ENCODE measurements around the gene MOSMO.
"Not testable (repeated sequence)": the region's sequence is repeated elsewhere in the genome, so short reads cannot be mapped to it uniquely, and the experiment has no call there.

The MOSMO gene

GRCh38 chr16:22004341-22004740 lies 3.6 kb upstream of the MOSMO start:
- no peak for DNase-seq

DNA sequence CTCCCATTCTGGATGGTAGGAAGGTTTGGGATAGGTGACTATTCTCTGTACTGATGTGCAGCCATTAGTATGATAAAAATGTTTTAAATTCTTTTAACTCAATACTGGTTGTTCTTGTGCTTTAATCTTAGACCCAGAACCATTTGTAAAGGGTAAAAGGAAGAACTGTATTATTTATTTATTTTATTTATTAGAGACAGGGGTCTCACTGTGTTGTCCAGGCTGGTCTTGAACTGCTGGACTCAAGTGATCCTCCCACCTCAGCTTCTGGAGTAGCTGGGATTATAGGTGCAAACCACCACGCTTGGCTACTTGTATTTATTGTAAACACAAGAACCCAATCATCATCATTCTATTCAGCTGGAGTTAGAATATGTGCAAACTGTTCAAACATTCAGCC lies 2.2 kb upstream of the MOSMO start:
- DNase-seq, result no peak

DNA sequence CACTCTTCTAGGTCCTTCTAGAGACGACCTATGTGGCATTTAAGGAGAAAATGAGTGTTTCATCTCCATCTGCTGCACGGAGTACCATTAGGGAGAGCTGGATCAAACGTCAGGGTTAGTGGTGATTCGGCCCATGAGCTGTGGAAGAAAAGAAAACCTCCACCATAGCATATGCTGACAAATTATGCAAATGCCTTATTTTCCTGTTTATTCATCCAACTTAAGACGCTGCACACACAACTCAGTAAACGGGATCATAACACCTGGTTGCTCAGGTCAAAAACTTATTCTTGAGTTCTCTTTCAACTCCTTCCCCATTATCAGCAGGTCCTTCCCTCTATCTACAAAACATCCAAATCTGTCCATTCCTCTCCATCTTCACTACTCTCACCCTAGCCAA lies 1.3 kb upstream of the MOSMO start:
- no peak for DNase-seq

- no peak for DNase-seq
These were observed 777 bp upstream of the MOSMO start for GRCh38 chr16:22007159-22007508.

DNA sequence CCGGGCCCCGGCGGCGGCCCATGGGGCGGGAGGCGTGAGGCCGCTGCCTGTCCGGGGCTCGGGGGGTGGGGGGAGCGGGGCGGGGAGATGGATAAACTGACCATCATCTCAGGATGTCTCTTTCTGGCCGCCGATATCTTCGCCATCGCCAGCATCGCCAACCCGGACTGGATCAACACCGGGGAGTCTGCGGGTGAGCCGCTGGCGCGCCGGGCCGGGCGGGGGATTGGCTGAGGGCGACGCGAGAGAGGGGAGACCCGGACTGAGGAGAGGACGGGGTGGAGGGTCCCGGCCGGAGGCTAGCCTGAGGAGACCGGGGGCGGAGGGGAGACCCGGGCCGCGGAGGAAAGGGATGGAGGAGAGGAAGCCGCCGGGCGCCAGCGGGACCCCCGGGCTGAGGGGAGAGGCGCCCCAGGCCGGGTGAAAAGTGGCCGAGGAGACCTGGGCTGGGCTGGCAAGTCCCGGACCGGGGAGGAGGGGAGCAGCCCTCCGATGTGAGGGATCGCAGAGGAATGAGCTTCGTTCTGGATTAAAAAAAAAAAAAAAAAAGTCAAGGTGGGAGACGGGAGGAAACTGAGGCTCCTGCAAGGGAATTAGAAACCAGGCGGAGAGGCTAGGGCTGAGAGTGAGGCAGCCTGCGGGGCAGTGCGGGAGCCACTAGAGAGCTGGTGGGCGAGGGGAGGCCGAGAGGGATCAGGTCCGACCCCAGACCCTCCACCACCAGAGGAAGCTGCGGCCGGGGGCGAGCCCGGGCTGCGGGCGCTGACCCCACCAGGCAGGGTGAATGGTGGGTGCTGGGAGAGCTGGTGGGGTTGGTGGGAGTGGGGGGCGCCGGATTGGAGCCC lies 526 bp downstream of the MOSMO start:
- no peak for DNase-seq

DNA sequence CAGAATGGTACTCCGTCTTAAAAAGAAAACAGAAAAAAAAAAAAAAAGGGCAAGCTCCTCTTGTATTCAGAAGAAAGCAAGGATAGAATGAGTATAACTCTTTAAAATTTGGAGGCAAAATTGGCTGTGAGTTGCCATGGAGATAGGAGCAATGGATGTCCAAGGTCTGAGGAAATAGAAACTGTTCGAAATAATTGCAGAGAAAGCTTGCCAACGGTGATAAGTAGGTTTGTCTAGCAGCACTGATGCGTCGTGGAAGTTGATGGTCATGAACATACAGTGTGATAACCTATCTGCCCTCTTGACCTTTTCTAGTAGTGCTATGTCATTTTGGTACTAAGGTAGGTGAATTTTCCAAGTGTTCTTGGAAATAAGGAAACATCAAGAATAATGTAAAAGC lies 3.0 kb downstream of the MOSMO start:
- no peak for DNase-seq

DNA sequence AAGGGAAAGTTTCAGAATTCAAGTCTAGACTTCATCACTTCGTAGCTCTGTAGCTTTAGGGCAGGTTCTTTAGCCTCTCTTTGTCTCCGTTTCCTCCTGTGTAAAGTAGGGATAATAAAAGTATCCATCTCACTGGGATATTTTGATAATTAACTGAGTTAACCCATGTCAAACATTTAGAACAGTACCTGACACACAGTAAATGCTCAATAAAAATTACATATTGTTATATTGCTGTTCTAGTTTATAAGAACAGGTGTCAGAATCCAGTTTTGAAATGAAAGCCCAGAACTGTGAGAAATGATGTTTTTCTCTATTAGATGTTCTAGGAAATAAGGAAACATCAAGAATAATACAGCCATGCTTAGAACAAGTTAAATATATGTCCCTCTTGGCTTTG lies 4.3 kb downstream of the MOSMO start:
- no peak for DNase-seq

- DNase-seq, result no peak
These were observed 5.6 kb downstream of the MOSMO start for GRCh38 chr16:22013486-22013885.

DNA sequence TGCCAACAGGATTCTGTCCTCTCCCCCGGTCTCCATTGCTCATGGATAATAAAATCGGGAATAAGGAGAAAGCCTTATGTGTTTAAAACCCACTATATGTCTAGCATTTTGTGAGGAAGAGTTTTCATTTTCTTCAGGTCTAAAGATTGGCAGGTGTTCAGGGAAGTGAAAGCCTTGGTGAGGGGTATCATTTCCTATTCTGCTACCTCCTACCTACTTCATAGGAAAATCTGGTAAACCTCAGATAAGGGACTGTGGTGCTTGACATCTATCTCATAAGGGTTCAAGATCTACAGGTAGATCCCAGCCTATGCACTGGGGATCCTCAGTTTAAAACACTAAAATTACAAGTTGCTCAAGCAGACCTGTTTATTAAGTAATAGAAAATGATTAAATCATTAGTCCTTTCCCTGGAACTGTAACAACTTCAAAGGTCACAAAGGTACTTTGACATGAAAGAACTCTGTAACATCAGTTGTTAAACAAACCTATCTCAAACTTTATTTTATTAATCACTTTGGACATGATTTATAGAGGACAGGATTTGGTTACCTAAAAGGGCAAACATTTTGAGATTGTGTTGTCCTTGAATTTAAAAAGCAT lies 6.5 kb downstream of the MOSMO start:
- DNase-seq, result no peak

DNA sequence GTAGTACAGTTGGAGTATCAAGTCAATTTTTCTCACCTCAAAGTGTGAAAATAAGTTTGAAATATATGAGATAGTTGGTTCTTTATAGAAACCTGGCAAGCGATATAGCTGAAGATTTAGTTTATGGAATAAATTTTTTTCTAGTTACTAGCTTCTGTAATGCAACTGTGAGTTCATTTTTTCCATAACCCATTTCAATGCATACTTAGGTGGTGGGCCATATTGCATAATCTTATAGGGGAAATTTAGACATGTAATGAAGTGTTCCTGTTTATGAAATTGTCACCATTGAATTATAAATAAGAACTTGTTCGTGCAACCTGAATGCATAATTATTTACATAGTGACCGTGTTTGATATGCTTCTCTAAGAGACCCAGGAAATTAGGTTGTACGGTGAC lies 9.0 kb downstream of the MOSMO start:
- DNase-seq, result no peak

- DNase-seq, result no peak
These were observed 10.6 kb downstream of the MOSMO start for GRCh38 chr16:22018559-22018958.

DNA sequence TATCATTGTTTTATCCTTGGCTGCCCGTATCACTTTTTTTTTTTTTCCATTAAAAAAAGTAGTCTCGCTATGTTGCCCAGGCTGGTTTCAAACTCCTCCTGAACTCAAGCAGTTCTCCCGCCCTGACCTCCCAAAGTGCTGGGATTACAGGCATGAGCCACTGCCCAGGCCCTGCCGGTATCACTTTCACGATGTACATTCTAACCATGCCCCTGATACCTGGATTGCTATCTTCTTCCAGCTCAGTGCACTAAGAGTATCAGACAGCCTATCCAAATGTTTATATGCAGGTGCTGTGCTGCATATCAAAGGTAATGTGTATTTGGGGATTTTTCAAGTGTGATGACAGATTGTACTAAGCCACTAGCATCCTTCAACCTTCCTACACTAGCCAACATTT lies 14.2 kb downstream of the MOSMO start:
- no peak for DNase-seq

- DNase-seq, result no peak
These were observed 15.6 kb downstream of the MOSMO start for GRCh38 chr16:22023505-22023904.

GRCh38 chr16:22024785-22025184 lies 16.9 kb downstream of the MOSMO start:
- DNase-seq, result not testable (repeated sequence)

DNA sequence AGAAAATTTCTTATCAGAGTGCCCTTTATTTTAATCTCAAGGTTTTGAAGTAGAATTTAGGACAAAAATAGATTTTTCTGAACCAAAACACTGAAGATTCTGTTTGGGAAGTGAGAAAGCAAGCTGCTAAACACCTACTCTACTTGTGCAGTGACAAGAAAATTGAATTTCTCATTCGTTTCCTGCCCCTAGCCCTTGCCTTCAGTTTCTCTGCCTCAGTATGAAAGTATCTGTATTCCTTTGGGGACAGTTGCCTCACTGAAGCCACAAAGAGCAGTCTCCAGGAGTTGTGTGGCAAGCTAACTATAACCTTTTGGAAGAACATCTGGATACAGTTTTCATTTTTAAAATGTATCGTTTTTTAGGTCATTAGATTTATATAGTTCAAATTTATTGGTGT lies 19.7 kb downstream of the MOSMO start:
- no peak for DNase-seq

DNA sequence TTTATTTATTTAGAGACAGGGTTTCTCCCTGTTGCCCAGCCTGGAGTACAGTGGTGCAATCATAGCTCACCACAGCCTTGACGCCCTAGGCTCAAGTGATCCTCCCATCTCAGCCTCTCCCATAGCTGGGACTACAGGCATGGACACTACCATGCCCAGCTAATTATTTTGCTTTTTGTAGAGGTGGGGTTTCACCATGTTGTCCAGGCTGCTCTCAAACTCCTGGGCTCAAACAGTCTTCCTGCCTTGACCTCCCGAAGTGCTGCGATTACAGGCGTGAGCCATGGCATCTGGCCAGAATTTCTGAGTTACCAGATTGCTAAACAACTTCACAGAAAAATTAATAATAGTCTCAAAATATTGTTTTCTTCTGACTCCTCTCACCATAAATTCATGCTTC lies 21.7 kb downstream of the MOSMO start:
- no peak for DNase-seq

DNA sequence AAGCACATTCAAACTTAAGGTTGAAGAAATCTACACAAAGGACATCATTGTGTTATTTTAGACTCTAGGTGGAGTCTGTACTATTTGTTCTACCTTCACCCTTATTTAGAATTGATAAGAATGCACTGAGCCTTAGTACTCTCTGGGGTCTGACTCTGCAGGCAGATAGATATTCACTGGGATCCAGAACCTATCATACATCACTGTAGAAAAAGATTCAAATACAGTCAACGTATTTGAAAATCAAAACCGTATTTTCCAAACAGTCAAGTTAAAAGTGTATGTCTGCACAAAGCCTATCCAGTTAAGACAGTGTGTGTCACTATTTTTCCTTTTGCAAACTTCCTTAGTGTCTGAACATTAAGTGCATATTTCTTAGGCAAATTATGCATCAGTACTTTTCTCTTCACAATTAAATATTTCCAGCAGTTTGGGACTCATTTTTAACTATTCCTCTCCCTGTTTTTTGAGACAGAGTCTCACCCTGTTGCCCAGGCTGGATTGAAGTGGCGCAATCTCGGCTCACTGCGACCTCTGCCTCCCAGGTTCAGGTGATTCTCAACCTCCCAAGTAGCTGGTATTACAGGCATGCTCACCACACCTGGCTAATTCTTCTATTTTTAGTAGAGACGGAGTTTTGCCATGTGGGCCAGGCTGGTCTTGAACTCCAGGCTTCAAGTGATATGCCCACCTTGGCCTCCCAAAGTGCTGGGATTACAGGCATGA lies 22.3 kb downstream of the MOSMO start:
- no peak for DNase-seq

DNA sequence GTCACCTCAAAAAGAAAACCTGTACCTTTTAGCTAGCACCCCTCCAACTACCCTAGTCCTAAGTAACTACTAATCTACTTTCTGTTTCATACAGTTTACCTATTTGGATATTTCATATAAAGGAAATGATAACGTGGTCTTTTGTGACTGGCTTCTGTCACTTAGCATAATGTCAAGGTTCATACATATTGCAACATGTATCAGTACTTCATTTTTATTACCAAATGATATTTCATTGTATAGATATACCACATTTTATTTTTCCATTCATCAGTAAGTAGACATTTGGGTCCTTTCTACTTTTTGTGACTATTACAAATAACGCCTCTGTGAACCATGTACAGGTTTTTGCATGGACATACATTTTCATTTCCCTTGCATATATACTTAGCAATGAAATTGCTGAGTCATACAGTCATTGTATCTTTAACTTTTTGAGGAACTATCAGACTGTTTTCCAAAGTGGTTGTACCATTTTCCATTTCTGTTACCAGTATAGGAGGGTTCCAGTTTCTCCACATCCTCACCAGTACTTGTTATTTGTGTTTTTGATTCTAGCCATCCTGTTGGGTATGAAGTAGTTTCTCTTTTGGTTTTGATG lies 23.7 kb downstream of the MOSMO start:
- DNase-seq, result no peak

DNA sequence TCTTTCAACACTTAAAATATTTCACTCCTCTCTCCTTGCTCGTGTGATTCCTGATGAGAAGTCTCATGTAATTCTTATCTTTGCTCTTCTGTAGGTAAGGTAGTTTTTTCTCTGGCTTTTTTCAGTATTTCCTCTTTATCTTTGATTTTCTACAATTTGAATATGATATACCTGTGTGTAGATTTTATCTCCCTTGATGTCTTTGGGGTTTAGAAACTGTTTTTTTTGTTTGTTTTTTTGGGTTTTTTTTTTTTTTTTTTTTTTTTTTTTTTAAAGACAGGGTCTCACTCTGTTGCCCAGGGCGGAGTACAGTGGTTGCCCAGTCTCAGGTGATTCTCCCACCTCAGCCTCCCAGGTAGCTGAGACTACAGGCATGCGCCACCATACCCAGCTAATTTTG lies 26.6 kb downstream of the MOSMO start:
- no peak for DNase-seq

- DNase-seq, result no peak
These were observed 27.2 kb downstream of the MOSMO start for GRCh38 chr16:22035153-22035552.

DNA sequence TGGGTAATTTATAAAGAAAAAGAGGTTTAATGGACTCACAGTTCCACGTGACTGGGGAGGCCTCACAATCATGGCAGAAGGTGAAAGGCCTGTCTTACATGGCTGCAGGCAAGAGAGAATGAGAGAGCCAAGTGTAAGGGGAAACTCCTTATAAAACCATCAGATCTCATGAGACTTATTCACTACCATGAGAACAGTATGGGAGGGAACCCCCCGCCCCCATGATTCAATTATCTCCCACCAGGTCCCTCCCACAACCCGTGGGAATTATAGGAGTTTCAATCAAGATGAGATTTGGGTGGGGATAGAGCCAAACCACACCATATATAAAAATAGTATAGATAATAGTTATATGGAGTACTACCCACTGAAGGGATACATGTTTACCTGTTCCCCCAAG lies 36.0 kb downstream of the MOSMO start:
- DNase-seq, result not testable (repeated sequence)

DNA sequence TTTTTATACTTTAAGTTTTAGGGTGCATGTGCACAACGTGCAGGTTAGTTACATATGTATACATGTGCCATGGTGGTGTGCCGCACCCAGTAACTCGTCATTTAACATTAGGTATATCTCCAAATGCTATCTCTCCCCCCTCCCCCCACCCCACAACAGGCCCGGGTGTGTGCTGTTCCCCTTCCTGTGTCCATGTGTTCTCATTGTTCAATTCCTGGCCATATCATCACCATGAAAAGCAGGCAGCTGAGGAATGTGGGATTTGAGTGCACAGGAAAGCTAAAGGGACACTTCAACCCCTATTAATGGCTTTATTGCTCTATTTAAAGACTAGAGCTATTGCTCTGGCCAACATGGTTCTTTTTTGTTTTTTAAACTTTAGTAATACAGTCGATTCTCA lies 38.0 kb downstream of the MOSMO start:
- DNase-seq, result not testable (repeated sequence)

GRCh38 chr16:22050963-22051362 lies 43.1 kb downstream of the MOSMO start:
- DNase-seq, result no peak

DNA sequence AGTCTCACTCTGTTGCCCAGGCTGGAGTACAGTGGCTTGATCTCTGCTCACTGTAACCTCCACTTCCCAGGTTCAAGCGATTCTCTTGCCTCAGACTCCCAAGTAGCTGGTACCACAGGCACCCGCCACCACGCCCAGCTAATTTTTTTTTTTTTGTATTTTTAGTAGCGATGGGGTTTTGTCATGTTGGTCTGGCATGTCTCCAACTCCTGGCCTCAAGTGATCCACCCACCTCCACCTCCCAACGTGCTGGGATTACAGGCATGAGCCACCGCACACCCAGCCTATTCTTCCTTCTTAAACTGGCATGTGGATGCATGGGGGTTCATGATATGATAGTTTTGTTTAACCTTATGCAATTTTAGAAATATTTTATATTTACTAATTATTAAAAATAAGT lies 45.1 kb downstream of the MOSMO start:
- no peak for DNase-seq
